Heart left ventricle (tissue), 13 donors: ENCODE data around the gene PPTC7.

Experiments used
- CTCF ChIP-seq, 12 donors: fragments of 200-600 bp; sonication (generic) in 4 of 12; IDR thresholded peaks; one replicate each; pipeline versions ENCODE4 v1.5.0 to v1.8.0; 2018 to 2022; ENCODE audit warnings: antibody characterized with exemption in 12 of 12, mild to moderate bottlenecking in 5 of 12
- POLR2A ChIP-seq, 2 donors: fragments of 450-650 bp; IDR thresholded peaks; one replicate each; pipeline ENCODE4 v1.6.1; 2017; ENCODE audit warnings: antibody characterized with exemption in 2 of 2, mild to moderate bottlenecking in 2 of 2, moderate library complexity in 2 of 2
- donor health status: ischemic (EF 13 %, LVEDD 7.1; RV severe dilation, severe dysfunction).
- donor health status: DM: no; HTN: yes; CAD: no.
- donor health status: DM: no; HTN: no; CAD: no.
- donor health status: ischemic (EF 25% LVEDD 6.9; RV normal size, moderate dysfunction).
- donor health status: ischemic (EF 25% LVEDD 5.7; RV mildly dilated, moderate dysfunction).
- donor health status: ischemic (EF 35%, LVEDD 5.7; RV mildly dilated, moderate dysfunction).
- donor health status: nonischemic (EF 11% LVEDD 7.7; RV severe dilation, severe dysfunction).
- donor health status: DM: yes; HTN: yes; CAD: no.
- donor health status: PGD.
- donor health status: ischemic (EF 29% LVEDD 5.4; RV normal size, mild dysfunction).
- donor health status: nonischemic (EF 23%, LVEDD 6.1; RV moderate dilation, normal function).

DNA sequence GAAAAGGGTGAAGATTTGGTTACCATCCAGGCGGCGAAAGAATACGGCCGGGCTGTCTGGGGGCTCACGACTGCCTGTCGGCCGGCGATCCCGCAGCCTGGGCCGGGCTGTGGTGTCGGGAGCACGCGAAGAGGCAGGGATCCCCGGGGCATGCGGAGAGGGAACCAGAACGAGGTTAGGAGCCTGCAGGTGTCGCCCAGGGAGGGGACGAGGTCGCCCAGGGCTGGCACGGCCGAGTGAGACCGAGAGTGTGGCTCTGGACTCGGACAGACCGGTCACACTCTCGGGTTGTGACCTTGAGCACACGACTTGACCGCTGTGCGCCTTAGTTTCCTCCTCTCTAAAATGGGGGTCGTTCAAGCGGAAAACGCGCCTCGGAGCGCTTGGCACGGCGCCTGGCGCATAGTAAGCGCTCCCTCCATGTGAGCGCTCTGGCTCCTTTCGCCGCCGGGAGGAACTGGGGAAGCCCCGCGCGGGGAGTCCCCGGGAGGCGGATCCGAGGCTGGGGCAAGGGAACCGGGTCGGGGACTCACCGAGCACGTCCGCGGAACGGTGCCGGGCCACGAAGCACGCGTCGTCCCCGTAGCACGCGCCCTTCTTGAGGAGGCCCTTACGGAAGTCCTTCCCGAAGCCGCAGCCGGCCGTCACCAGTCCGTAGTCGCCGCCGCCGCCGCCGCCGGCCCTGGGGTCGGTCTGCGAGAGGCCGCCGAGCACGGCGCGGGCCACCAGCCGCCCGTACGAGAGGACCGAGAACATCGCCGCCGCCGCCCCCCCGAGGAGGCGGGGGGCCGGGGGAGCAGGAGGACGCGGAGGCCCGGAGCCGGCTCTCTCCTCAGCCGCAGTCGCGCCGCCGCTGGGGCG lies 612 bp downstream of the PPTC7 start:
- TF ChIP-seq CTCF (IDR thresholded peaks at IDR 0.05) = no peak
- TF ChIP-seq POLR2A (IDR thresholded peaks at IDR 0.05) = no peak
